ENCODE data around the gene MDC1.
"Not testable (repeated sequence)": the region's sequence is repeated elsewhere in the genome, so short reads cannot be mapped to it uniquely, and the experiment has no call there.

The MDC1 gene

GRCh38 chr6:30664994-30665767 lies 51.9 kb downstream of the MDC1 start:
- H3K79me2 ChIP-seq (ENCODE audit: low read length), result 0 out of 2 replicates have a peak, but pooled peaks cover under 1% of the 10 kb centered on the region
- no peaks in the 10 kb centered on the region for H4K20me1 ChIP-seq (ENCODE audit: insufficient read depth, low read length)
- DNase-seq, result no peak
- no peaks in the 10 kb centered on the region for H3K27me3 ChIP-seq (replicated peaks; ENCODE audit: insufficient read depth, low read length)
- H3K4me3 ChIP-seq (ENCODE audit: low read length), result no peak overlapping the region
- H3K4me1 ChIP-seq (ENCODE audit: low read length), result no peaks in the 10 kb centered on the region
- no peak overlapping the region for H3K4me2 ChIP-seq (ENCODE audit: low read depth, low read length)
- H3K9me2 ChIP-seq (replicated peaks; ENCODE audit: insufficient read depth, low read length), result no peaks in the 10 kb centered on the region
- H3K9ac ChIP-seq (ENCODE audit: low read length), result no peak overlapping the region
- no peak overlapping the region for H3K27ac ChIP-seq (ENCODE audit: low read length)
- no peaks in the 10 kb centered on the region for H3K9me3 ChIP-seq (replicated peaks; ENCODE audit: insufficient read depth, low read length)
- no peaks in the 10 kb centered on the region for H3F3A ChIP-seq (ENCODE audit: insufficient read depth, low read length)
- no peaks in the 10 kb centered on the region; the same call in 1 of the 2 replicates for H3K36me3 ChIP-seq (replicated peaks; ENCODE audit: insufficient read depth, low read length)
- no peak overlapping the region for H2AFZ ChIP-seq (ENCODE audit: low read length)
- no peak for TF ChIP-seq EZH2phosphoT487 (IDR thresholded peaks at IDR 0.05; ENCODE audit: low read length)
- TF ChIP-seq CTCF (IDR thresholded peaks at IDR 0.05; ENCODE audit: low read length), result no peak

- H3K27me3 ChIP-seq (replicated peaks; ENCODE audit: insufficient read depth, low read length); H2AFZ ChIP-seq (ENCODE audit: low read length); H3K4me1 ChIP-seq (ENCODE audit: low read length); DNase-seq; H4K20me1 ChIP-seq (ENCODE audit: insufficient read depth, low read length); H3K4me2 ChIP-seq (ENCODE audit: low read depth, low read length); H3F3A ChIP-seq (ENCODE audit: insufficient read depth, low read length); H3K9ac ChIP-seq (ENCODE audit: low read length); H3K36me3 ChIP-seq (replicated peaks; ENCODE audit: insufficient read depth, low read length); H3K79me2 ChIP-seq (ENCODE audit: low read length); H3K4me3 ChIP-seq (ENCODE audit: low read length); H3K9me3 ChIP-seq (replicated peaks; ENCODE audit: insufficient read depth, low read length); H3K9me2 ChIP-seq (replicated peaks; ENCODE audit: insufficient read depth, low read length); H3K27ac ChIP-seq (ENCODE audit: low read length): not testable (repeated sequence)
Measured at GRCh38 chr6:30657922-30658321, 59.2 kb downstream of the MDC1 start.

- Histone ChIP-seq H3K4me3 (ENCODE audit: low read length) (no peak overlapping the region), H3K36me3 (replicated peaks; ENCODE audit: insufficient read depth, low read length) (no peaks in the 10 kb centered on the region; the same call in 1 of the 2 replicates), H3K79me2 (ENCODE audit: low read length) (no peaks in the 10 kb centered on the region), H3K9me3 (replicated peaks; ENCODE audit: insufficient read depth, low read length) (no peaks in the 10 kb centered on the region), H2AFZ (ENCODE audit: low read length) (no peak overlapping the region), H3K27me3 (replicated peaks; ENCODE audit: insufficient read depth, low read length) (no peaks in the 10 kb centered on the region), H3K27ac (ENCODE audit: low read length) (no peak overlapping the region), H3K9ac (ENCODE audit: low read length) (no peak overlapping the region), H3F3A (ENCODE audit: insufficient read depth, low read length) (no peaks in the 10 kb centered on the region; the same call in 1 of the 2 replicates), H3K9me2 (replicated peaks; ENCODE audit: insufficient read depth, low read length) (no peaks in the 10 kb centered on the region), H3K4me2 (ENCODE audit: low read depth, low read length) (no peak overlapping the region), H3K4me1 (ENCODE audit: low read length) (no peaks in the 10 kb centered on the region), H4K20me1 (ENCODE audit: insufficient read depth, low read length) (no peaks in the 10 kb centered on the region)
- no peak for DNase-seq
- TF ChIP-seq EZH2 (optimal IDR thresholded peaks at IDR 0.05; ENCODE audit: low read depth, low read length), result no peak
- no peak for TF ChIP-seq EZH2phosphoT487 (IDR thresholded peaks at IDR 0.05; ENCODE audit: low read length)
- TF ChIP-seq CTCF (IDR thresholded peaks at IDR 0.05; ENCODE audit: low read length), result no peak
Measured at GRCh38 chr6:30657454-30657853, 59.6 kb downstream of the MDC1 start.

GRCh38 chr6:30656513-30656912 lies 60.6 kb downstream of the MDC1 start:
- H3K4me2 ChIP-seq (ENCODE audit: low read depth, low read length), result no peak overlapping the region
- H3K27ac ChIP-seq (ENCODE audit: low read length), result no peak overlapping the region
- H3K9ac ChIP-seq (ENCODE audit: low read length), result no peak overlapping the region
- peaks cover 4% of the 10 kb centered on the region; the same call in 1 of the 2 replicates for H3F3A ChIP-seq (ENCODE audit: insufficient read depth, low read length)
- no peaks in the 10 kb centered on the region for H3K27me3 ChIP-seq (replicated peaks; ENCODE audit: insufficient read depth, low read length)
- H3K79me2 ChIP-seq (ENCODE audit: low read length), result no peaks in the 10 kb centered on the region
- no peaks in the 10 kb centered on the region; the same call in 1 of the 2 replicates for H3K36me3 ChIP-seq (replicated peaks; ENCODE audit: insufficient read depth, low read length)
- H4K20me1 ChIP-seq (ENCODE audit: insufficient read depth, low read length), result no peaks in the 10 kb centered on the region
- no peak for DNase-seq
- H3K4me3 ChIP-seq (ENCODE audit: low read length), result no peak overlapping the region
- H3K9me2 ChIP-seq (replicated peaks; ENCODE audit: insufficient read depth, low read length), result no peaks in the 10 kb centered on the region
- TF ChIP-seq CTCF (IDR thresholded peaks at IDR 0.05; ENCODE audit: low read length) (no peak), EZH2 (optimal IDR thresholded peaks at IDR 0.05; ENCODE audit: low read depth, low read length) (no peak), EZH2phosphoT487 (IDR thresholded peaks at IDR 0.05; ENCODE audit: low read length) (no peak)
- H2AFZ ChIP-seq (ENCODE audit: low read length), result no peak overlapping the region
- H3K4me1 ChIP-seq (ENCODE audit: low read length), result no peaks in the 10 kb centered on the region
- no peaks in the 10 kb centered on the region for H3K9me3 ChIP-seq (replicated peaks; ENCODE audit: insufficient read depth, low read length)

All from MM.1S (cell line).